NCI-H2107 treated with DMSO at 0.1 percent for 48 hours (cell line): ENCODE results near the gene CHAMP1.

Experiments used
- DNase-seq: peaks from one replicate; lab custom pipeline; 2025; ENCODE audit not compliant: unreplicated experiment; lab: John Stamatoyannopoulos, UW

The CHAMP1 gene

GRCh38 chr13:114296902-114297301 lies 17.4 kb upstream of the CHAMP1 start:
- DNase-seq = no peak

- no peak for DNase-seq
Observed at GRCh38 chr13:114298866-114299265, 15.4 kb upstream of the CHAMP1 start.

GRCh38 chr13:114299604-114300305 lies 14.5 kb upstream of the CHAMP1 start:
- no peak for DNase-seq

- no peak for DNase-seq
Observed at GRCh38 chr13:114303700-114304327, 10.5 kb upstream of the CHAMP1 start.

GRCh38 chr13:114304346-114305034 lies 9.8 kb upstream of the CHAMP1 start:
- no peak for DNase-seq

- DNase-seq = no peak
Observed at GRCh38 chr13:114309086-114309485, 5.2 kb upstream of the CHAMP1 start.

- DNase-seq = peak; percentile 81
Observed at GRCh38 chr13:114309806-114310410, 4.4 kb upstream of the CHAMP1 start.

- no peak for DNase-seq
Observed at GRCh38 chr13:114310956-114311355, 3.3 kb upstream of the CHAMP1 start.

GRCh38 chr13:114311387-114311786 lies 2.9 kb upstream of the CHAMP1 start:
- DNase-seq = peak; percentile 13

- peak; percentile 73 for DNase-seq
Observed at GRCh38 chr13:114311908-114312307, 2.4 kb upstream of the CHAMP1 start.

GRCh38 chr13:114313061-114313860 lies 1.0 kb upstream of the CHAMP1 start:
- DNase-seq = no peak

- DNase-seq = no peak
Observed at GRCh38 chr13:114315074-114315785, 927 bp downstream of the CHAMP1 start.

GRCh38 chr13:114318624-114319023 lies 4.3 kb downstream of the CHAMP1 start:
- no peak for DNase-seq

GRCh38 chr13:114319441-114319913 lies 5.2 kb downstream of the CHAMP1 start:
- no peak for DNase-seq

GRCh38 chr13:114320065-114320464 lies 5.8 kb downstream of the CHAMP1 start:
- no peak for DNase-seq

GRCh38 chr13:114321256-114321655 lies 7.0 kb downstream of the CHAMP1 start:
- DNase-seq = no peak

- no peak for DNase-seq
Observed at GRCh38 chr13:114323349-114323748, 9.0 kb downstream of the CHAMP1 start.

- DNase-seq = no peak
Observed at GRCh38 chr13:114324334-114324733, 10.0 kb downstream of the CHAMP1 start.

GRCh38 chr13:114325729-114326128 lies 11.4 kb downstream of the CHAMP1 start:
- DNase-seq = no peak

- DNase-seq = no peak
Observed at GRCh38 chr13:114328034-114328433, 13.7 kb downstream of the CHAMP1 start.
